Epithelial cell of prostate (primary cell): ENCODE data around the gene PRXL2B.

Source experiments
- DNase-seq: peaks from one replicate; pipeline ENCODE4 v3.0.0-alpha.2; 2011; ENCODE audit warnings: low read depth, low spot score
- H3K27ac ChIP-seq: fragments of 450-650 bp; 2 replicates; pipeline ENCODE4 v1.5.1; 2017; ENCODE audit warnings: mild to moderate bottlenecking

Gene PRXL2B

DNA sequence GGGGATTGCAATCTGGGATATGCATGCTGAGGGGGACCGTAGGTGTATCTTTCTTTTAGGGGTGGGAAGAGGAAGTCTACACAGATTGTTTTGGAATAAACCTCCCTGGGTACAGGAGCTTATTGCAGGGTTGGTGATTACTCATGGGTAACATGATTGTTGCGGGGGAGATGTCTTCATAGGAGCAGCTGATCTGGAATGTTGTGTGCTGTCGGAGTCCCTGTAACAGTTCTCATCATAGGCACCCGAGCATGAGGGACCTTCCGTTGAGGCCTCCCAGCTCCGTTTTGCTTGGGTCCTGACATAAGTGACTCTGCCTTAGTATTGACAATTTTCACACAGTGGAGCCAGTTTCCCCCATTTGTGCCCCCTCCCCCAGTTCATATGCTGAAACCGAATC is 4.2 kb upstream of the PRXL2B start:
- DNase-seq = no peak
- H3K27ac ChIP-seq = no peak overlapping the region

DNA sequence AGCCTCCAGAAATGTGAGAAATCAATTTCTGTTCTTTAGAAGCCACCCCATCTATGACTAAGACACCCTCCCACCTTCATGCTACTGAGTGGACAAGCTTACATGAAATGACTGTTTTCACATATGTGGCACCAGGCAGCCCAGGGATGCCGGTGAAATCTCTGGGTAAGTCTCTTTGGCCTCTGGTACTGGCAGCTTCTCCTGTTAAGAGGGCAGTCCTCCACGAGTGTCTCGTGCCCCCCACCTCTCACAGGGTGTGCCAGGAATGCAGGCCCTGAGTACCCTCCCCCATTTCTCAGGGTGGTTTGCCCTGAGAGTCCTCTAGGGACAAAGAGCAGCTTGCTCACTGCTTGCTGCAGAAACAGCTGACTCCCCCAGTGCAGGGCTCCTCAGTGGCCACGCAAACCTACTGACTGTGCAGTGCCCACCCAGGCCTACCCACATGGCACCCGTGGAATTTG is 3.2 kb upstream of the PRXL2B start:
- DNase-seq = no peak
- no peak overlapping the region for H3K27ac ChIP-seq

DNA sequence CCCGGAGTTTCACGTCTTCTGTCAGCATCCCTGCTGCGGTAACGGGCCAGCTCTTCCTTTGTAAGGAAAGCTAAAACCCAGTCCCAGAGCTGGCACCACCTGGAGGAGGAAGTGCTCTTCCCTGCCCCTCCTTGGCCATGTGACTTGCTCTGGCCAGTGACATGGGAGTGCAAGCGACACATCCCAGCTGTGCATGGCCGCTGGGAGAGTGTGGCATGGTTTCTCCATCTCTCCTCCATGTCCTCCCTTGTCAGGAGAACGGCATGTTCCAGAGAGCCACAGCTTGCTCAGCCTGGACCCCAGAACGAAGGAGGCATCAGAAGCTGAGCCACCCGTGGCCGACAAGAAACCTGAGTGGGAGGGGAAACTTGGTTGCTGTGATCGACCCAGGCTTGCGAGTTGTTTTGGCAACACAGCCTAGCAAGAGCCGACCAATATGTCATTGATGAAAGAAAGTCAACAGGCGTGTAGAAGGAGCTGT is 2.7 kb upstream of the PRXL2B start:
- DNase-seq = no peak

DNA sequence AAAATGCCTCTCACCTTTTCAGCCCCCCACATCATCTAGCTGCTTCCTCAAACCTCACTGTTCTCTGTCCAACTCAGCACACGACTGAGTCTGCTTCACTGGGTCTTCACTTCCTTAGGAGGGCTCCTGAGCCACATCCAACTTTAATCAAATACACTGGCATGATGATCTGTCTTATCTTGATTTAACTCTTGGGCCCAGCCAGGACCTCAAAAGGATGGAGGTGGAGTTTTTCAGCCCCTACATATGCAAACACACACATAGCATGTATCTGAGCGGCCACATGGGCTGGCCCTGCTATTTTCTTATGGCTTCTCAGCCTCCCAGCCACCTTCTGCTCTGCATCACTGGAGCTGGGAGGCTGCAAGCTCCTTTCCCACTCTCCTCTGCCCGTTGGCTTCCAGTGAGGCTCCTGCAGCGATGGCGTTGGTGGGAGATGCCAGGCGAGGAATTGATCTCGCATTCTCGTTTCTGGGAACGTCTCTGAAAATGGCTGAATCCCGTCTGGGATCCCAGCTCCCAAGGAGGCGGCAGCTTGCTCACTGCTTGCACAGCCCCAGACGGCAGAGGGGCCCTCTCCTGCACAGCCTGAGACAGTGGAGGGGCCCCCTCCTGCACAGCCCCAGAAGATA is 1.8 kb upstream of the PRXL2B start:
- no peak for DNase-seq

More for the DNA sequence above, 2.7 kb upstream of the PRXL2B start:
- H3K27ac ChIP-seq = no peak overlapping the region

DNA sequence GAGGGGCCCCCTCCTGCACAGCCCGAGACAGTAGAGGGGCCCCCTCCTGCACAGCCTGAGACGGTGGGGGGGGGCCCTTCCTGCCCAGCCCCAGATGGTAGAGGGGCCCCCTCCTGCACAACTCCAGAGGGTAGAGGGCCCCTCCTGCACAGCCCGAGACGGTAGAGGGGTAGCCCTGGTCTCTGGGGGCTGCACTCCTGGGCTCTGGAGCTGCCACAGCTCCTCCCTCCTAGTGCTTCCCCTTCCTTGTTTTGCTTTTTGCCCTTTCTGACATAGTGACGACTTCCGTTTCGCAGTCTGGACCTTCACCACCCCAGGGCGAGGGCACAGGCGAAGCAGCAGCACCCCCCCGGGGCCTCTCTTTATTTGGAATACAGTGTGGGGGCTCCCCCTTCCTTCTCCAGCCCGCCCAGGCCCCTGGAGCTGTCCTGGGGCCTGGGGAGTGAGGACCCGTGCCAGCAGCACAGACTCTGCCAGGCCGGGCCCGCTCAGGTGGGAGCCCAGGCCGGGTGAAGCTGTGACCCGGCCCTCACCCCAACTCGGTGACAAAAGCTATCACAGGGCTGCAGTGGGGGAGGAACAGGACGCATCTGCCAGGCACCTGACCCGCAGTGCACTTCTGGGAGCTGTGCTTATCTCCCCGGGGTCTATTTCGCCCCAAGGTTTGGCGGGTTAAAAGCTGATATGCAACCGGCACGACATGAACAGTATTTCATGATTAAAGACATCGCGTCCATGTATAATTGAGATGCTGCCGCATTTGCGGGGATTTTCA is 1.1 kb upstream of the PRXL2B start:
- no peak for DNase-seq

More for the DNA sequence above, 1.8 kb upstream of the PRXL2B start:
- no peak overlapping the region for H3K27ac ChIP-seq

DNA sequence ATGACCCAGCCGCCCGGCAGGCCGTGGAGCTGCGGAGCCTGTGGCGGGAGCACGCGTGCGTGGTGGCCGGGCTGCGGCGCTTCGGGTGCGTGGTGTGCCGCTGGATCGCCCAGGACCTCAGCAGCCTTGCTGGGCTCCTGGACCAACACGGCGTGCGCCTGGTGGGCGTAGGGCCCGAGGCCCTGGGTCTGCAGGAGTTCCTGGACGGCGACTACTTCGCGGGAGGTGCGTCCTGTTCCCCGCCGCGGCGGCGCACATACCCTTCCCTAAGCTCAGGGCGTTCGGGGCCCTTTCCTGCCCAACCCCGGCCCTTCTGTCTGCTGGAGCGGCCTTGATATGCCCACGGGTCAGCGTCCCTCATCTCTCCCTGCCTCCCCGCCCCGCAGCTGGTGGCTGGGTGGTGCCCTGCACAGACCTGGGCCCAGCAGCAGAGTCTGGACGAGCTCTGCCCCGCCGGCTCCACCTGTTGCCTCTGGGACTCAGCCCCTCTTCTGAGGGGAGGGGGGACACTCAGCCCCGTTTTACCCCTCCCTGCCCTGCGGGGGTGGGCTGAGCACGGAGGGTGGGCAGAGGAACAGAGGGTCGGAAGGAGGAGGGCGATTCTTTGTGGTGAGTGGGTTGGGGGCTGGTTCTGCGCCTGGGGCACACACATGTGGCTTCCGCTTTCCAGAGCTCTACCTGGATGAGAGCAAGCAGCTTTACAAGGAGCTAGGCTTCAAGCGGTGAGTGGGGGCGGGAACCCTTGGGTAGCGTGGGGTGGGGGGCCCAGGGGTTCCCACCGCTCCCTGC is 688 bp downstream of the PRXL2B start:
- H3K27ac ChIP-seq = peak overlapping the region; percentile 76
- no peak for DNase-seq

More for the DNA sequence above, 1.1 kb upstream of the PRXL2B start:
- H3K27ac ChIP-seq = peak overlapping the region; percentile 76

DNA sequence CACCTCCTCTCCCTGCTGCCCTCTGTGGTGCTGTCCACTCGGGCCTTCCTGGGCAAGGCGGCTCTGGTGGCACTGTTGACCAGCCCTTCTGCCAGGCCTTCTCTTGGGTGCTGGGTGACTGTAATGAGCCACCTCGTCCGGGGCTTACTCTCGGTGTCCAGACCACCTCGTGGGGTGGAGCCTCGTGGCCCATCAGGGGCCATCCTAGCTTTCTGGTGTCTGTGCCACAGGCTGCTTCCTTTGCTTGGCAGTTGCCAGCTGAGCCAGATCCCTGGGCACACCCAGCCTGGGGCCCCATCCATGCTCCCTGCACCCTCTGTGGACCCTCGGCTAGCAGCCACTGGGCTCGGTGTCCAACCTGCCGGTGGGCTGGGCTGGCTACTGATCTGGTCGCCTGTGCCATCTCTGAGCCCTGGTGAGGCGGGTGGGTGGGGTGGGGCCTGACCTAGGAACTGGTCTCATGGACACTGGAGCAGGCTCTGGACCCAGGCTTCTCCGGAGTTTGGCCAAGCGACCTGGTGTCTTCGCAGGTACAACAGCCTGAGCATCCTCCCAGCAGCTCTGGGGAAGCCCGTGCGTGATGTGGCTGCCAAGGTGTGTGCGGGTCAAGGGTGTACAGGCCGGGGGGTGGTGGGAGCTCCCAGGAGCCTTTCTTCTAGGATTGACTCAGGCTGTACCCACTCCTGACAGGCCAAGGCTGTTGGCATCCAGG is 1.4 kb downstream of the PRXL2B start:
- no peak for DNase-seq
- H3K27ac ChIP-seq = no peak overlapping the region

DNA sequence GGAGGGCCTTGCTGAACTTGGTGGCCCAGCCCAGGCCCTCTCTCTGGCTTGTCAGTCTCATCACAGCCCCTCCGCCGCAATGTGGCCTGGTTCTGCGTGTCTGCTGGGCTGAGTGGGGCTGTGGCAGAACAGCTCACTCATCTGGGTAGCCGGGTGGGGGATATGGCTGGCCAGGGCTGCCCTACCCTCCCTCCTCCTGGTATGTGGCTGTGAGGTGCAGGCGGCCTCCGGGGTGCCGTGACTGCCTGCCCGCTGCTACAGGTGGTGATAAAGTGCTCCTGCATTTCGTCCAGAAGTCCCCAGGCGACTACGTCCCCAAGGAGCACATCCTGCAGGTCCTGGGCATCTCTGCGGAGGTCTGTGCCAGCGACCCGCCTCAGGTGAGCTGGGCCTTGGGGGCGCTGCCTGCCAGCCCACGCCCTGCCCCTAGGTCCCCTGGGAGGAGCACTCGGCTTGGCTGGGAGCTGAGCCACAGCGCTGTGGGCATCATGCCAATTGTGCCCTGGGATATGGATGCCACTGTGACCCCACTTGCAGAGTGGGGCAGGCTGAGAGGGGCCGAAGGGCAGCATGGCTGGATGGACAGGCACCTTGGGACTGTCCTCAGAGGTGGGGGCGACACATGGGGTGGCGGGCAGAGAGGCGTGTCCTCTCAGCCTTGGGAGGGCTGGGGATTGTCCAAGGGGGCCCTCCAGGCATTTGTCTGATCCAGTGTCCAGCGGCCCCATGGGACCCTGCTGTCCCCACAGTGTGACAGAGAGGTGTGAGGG is 2.3 kb downstream of the PRXL2B start:
- no peak for DNase-seq
- H3K27ac ChIP-seq = no peak overlapping the region

DNA sequence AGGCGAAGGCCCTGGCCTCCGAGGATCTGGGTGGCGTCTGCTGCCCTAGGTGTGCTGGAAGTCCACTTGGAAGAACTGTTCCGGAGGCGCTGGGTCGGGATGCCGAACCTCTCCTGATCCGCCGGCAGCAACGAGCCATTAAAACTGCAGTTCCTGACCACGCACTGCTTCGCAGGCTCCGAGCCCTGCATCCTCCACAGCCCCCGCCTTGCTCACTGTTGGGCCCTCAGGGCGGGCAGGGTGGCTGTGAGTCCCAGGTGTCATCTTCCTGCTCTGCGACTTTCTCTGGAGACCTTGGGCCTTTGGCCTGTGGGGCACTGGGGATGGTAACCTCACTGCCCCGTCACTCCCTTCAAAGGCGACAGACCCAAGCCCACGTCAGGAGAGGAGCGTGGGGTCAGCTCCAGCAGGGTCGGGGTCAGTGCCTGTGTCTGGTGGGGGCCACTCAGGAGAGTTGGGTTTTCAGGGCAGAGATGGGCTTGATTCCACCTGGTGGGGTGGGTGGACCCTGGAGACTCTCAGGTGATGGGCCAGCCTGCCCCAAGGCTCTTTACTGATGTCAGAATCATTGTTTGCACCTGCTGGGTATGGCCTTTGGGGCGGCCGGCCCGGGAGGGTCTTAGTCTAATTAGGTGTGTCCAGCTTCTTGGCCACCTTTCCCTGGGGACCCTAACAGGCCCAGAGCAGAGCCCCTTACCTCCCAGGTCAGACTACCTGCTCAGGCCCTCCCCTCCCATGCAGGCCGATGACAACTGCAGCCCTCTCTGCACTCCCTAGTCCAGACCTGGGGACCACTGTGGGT is 3.1 kb downstream of the PRXL2B start:
- no peak for DNase-seq
- H3K27ac ChIP-seq = no peak overlapping the region

DNA sequence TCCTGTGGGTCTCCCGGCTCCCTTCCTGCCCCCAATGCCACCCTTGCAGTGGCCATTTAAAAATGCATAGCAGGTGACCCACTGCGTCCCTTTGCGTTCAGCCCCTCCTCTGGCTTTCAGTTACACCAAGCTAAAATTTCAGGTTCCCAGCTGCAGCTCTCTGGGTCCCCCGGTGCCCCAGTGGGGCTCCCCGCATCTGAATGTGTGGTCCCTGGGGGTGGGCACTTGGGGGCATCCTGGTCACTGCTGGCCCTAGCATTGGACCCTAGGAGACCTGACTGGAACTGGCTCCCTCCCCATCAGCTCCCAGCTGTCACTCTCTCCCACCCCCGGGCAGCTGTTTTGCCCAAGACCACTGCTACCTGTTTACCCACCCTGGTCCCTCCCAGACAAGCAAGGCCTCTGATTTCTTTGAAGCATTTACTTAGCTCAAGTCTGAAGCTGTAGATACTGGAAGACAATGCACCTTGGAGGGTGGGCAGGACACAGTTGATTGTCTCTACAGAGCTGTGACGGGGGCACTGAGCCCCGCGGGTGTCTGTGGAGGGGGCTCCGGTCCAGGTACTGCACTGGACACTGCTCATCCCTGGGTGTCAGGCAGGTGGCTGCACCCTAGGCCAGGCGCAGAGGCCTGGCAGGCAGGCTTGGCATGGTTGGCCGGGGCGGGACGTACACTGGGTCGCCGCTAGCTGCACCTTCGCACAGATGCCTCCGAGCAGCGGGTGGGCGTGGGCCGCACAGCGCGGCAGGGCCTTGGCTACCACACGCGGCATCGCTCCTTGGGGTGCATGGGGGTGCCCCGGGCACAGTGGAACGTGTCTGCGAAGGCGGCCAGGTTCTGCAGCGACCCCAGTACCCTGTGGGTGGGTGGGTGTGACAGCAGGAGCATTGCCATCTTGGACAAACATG is 3.9 kb downstream of the PRXL2B start:
- no peak for DNase-seq
- H3K27ac ChIP-seq = no peak overlapping the region

DNA sequence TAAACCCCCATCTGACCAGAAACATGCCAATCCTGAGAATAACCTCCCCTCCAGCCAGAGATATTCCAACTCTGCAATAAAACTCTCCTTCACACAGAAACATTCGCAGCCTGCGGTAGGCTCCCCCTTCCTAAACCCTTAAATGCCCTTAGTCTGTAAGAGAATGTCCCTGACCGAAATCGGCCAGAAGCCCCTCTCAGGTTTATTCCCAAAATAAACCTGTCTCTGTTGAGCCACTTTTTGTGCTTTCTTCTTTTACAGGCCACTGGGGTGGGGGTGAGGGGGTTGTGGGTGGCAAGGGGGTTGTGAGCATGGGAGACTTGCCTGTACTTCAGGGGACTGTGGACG is 4.6 kb downstream of the PRXL2B start:
- no peak for DNase-seq

DNA sequence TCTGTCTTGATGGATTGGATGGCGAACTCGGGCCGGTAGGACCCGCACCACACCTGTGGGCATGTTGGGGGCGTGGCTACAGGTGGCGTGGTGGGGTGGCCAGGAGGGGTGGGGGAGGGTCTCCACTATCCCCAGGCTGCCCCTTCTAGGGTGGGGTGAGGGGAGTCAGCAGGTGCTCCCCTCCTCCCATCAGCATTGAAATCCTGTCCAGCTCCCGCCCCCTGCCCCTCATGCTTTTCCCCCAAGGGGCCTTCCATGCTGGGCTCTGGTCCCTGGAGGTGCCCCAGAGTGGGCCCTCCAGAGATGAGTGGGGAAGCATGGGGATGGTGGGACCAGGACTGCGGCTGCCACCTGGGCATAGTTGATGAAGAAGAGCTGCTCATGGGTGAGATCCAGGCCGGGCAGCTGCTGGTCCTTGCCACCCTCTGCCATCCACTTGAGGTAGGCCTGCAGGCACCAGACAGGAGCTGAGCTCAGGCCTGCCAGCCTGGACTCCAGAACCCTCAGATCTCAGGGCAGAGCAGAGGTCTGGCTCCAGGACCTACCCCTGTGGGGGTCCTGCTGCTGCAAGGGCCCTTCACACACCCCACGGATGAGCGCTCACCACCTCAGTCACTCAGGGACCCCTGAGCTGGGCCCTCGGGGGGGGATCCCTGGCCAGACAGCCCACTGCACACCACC is 5.1 kb downstream of the PRXL2B start:
- no peak overlapping the region for H3K27ac ChIP-seq
- DNase-seq = no peak

More for the DNA sequence above, 4.6 kb downstream of the PRXL2B start:
- H3K27ac ChIP-seq = no peak overlapping the region

DNA sequence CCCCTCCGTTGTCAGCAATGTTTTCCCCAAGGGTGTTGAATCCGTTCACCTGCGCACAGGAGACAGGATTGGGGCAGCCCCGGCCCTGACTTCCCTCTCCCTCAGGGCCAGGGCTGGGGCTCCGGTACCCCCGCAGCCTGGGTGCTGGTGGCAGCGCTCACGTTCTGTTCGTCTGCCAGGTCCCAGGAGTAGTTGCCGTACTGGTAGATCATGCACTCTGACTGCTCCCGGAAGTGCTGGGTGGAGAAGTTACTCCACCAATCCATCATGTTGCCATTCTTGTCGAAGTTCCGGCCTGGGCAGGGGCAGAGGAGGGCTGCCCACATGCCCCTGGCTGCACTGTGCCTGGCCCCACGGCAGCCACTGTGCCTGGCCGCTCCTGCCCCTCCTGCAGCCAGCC is 6.1 kb downstream of the PRXL2B start:
- no peak for DNase-seq
- H3K27ac ChIP-seq = no peak overlapping the region

DNA sequence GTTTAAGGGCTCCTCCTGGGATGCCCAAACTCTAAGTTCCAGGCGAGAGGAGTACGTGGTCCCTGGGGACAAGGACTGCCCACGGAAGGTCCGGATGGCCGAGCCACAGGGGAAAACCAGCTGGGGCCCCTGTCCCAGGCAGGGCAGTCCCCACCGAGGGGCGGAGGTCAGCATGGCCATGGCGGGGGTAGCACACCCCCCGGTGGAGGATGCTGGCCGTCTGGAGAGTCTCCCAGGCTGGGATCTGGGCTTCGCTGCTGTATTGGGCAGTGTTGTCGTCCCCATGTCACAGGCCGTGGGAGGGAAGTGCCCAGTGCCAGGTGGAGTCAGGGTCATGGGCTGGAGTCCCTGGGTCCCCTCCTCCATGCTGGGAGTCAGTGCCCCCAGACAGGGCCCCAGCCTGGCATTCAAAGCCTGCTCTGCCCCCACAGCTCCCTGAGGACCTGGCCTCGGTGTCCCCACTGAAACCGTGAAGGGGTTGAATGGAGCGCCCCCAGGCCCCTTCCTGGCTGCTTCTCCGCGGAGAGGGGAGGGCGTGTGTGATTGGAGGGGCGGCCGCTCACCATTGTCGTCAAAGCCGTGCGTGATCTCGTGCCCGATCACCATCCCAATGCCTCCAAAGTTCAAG is 6.8 kb downstream of the PRXL2B start:
- DNase-seq = no peak
- H3K27ac ChIP-seq = no peak overlapping the region

DNA sequence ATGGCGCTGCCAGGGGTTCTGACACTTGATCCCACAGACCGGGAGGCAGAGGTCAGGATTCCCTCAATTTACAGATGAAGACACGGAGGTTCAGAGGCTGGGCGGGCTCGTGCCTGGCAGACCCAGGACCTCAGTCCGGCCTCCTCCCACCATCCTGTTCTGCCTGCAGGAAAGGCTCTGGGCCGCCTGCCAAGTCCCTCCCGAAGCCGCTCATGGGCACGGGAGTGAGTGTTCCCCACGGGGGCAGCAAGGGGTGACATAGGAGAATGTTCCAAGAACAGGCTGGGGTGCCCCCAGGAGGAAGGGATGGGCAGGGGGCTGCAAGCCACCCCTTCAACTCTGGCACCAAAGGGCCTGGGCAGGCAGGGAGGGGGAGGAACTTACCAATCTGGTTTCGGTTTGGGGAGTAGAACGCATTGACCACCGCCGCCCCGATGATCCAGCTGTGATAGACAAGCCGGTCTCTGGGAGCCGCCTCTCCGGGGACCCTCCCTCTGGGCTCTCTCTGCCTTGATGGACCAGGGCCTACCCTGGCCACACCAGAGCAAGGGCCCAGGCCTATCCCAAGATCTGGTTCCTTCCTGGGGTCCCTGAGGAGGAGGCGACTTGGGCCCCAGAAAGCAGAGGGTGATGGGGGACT is 7.5 kb downstream of the PRXL2B start:
- H3K27ac ChIP-seq = no peak overlapping the region
- no peak for DNase-seq

DNA sequence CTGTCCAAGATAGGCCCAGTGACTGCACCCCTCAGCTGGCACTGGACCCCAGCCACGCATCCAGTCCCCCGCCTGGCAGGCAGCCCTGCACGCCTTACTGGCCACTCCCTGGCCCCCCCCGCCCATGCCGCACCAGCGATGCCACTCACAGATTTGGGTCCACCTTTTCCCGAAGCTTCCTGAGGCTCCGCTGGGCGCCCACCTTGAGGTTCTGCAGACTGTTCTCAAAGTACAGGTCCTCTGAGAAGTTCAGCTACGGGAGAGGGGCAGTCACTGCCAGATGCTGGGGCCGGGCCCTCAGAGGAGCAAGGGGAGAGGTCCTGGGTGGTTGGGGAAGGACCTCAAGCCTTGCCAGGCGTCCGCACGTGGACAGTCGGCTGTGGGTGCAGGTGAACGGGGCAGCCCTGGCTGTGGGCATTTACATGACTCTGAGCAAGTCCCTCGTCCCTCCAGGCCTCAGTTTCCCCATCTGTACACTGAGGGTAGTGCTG is 8.1 kb downstream of the PRXL2B start:
- DNase-seq = no peak
- no peak overlapping the region for H3K27ac ChIP-seq
